Measurements from ENCODE around the gene SLC25A24.

GRCh38 chr1:108096089-108096488 is 104.1 kb downstream of the SLC25A24 start:
- no peak for TF ChIP-seq CTCF (IDR thresholded peaks at IDR 0.05 in 4 of 5, conservative IDR thresholded peaks at IDR 0.05 in 1 of 5)
- no peak for TF ChIP-seq POLR2A (IDR thresholded peaks at IDR 0.05)

Data from gastrocnemius medialis (tissue), 4 donors.